ENCODE results near the gene NCK1.
A peak's percentile ranks its signal among the peaks of the same experiment; 100 is the strongest.

Gene NCK1

DNA sequence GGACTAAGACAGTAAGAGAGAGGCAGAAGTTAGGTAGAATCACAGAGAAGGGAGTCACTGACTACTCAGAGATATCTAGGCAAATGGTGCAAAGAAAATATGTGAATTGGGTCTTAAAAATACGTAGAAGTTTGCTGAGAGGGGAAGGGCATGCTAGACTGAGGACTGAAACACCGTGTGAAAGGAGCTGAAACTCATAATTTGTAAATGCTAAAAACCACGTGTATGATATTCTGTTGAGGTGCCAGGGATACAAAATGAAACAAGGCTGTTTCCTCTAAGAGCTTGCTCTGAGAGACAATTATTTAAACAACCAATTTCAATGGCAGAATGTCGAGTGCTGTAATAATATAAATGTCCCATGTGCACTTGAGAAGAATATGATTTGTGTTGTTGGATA is 47.2 kb downstream of the NCK1 start:
- DNase-seq = no peak

GRCh38 chr3:136910697-136911096 is 48.7 kb downstream of the NCK1 start:
- DNase-seq = no peak

- DNase-seq = no peak
Observed at GRCh38 chr3:136913168-136913567, 51.2 kb downstream of the NCK1 start.

GRCh38 chr3:136914739-136915138 is 52.7 kb downstream of the NCK1 start:
- no peak for DNase-seq

DNA sequence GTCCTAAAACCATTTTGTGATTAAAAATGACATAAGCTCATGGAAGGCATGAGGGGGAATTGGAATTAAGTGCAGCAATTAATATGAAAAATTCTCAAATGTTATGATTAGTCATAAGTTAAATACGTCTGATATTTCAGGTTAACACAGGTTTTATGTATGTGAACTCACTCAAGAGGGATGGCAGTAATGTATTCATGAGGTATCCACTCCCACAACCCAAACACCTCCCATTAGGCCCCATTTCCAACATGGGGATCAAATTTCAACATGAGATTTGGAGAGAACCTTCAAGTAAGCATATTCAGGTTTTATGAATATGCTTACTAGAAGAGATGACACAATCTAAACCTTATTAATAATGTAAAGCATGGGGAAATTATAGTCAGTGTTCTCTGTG is 54.2 kb downstream of the NCK1 start:
- no peak for DNase-seq

GRCh38 chr3:136919799-136920580 is 58.0 kb downstream of the NCK1 start:
- DNase-seq = no peak

DNA sequence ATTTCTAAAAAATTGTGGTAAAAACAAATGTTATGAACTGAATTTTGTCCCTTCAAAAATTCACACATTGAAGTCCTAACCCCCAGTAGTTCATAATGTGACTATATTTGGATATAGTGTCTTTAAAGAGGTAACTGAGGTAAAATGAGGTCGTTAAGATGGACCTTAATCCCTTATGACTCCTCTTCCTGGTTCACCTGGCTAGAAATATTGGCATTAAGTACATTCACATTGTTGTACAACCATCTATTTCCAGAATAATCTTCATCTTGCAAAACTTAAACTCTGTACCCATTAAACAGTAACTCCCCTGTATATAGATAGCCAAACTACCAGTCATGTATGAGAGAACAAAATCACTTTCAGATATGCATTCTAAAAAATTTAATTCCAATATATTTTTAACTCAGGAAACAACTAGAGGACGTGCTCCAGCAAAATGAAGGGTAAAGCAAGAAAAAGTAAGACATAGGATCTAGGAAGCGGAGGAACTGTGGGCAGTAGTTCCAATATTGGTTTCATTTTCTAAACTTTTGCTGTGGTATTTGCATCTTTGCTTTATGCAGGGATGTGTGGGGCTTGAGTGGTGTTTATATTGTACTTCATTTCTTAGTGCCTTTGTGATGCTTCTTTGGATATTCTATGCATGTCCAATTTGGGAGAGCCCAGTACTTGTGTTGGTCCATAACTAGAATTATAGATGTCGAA is 59.0 kb downstream of the NCK1 start:
- no peak for DNase-seq

GRCh38 chr3:136925425-136926190 is 63.6 kb downstream of the NCK1 start:
- no peak for DNase-seq

DNA sequence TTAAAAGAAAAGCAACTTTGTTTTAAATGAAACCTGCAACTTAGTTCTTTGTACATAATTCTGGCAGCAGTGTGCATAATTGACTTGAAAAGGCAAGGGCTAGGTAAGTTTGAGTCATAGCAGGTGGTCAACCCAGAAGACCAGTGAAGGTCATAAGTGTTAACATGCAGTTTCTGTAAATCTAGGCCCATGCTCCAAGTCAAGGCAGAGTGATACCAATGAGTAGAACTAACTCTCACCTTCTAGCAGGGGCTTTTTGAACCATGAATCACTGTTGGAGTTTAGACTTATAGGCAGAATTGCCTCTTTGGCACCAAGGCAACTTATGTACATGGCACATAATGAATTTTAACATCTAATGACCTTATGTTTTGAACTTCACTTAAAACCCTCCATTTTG is 66.2 kb downstream of the NCK1 start:
- no peak for DNase-seq

- DNase-seq = no peak
Observed at GRCh38 chr3:136929977-136930670, 68.1 kb downstream of the NCK1 start.

- no peak for DNase-seq
Observed at GRCh38 chr3:136931606-136932005, 69.6 kb downstream of the NCK1 start.

GRCh38 chr3:136932523-136932922 is 70.5 kb downstream of the NCK1 start:
- no peak for DNase-seq

DNA sequence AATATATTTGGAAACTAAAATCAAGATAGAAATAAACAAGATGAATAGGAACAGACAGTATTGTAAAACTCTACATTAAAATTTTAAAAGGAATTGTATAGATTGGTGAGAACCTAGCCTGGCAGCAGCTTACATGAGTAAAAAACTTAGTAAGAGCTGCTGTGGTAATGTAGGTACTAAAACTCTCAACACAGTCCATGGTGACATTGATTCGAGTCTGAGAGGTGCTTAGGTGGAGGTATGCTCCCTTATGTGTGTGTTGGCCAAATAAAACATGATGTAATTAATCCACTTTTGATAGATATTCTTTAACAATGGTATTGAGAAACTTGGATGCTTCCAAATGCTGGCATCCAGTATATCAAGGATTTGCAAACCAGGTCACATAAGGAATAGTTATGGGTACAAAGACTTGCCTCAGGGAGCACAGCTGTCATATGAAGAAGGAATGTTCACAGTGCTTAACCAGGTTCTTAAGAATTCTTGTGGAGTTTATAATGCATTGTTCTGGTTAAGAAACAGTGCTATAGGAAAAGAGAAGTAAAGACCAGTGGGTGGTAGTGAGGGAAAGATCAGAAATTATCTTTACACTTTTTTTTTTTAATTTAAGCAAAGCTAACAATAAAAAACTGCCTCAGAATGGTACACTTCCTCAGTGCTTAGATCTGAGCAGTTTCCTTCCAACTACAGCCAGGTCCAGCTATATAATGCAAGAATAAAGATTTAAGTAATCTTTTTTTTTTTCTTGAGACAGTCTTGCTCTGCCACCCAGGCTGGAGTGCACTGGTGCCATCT is 71.2 kb downstream of the NCK1 start:
- DNase-seq = no peak

GRCh38 chr3:136937175-136937574 is 75.2 kb downstream of the NCK1 start:
- DNase-seq = no peak

DNA sequence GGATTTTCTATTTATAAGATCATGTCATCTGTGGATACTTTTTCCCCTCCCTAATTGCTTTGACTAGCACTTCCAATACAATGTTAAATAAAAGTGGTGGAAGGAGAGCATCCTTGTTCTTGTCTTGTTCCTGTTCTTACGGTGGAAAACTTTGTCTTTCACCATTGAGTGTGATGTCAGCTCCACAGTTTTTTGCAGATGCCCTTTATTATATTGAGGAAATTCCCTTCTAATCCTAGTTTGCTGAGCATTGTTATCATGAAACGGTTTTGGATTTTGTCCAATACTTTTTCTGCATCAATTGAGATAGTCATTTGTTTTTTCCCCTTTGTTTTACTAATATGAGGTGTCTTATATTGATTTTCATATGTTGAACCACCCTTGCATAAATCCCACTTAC is 75.8 kb downstream of the NCK1 start:
- DNase-seq = no peak

GRCh38 chr3:136938334-136938733 is 76.3 kb downstream of the NCK1 start:
- no peak for DNase-seq

- DNase-seq = no peak
Observed at GRCh38 chr3:136939489-136939888, 77.5 kb downstream of the NCK1 start.

GRCh38 chr3:136942803-136943202 is 80.8 kb downstream of the NCK1 start:
- DNase-seq = peak; percentile 59

DNA sequence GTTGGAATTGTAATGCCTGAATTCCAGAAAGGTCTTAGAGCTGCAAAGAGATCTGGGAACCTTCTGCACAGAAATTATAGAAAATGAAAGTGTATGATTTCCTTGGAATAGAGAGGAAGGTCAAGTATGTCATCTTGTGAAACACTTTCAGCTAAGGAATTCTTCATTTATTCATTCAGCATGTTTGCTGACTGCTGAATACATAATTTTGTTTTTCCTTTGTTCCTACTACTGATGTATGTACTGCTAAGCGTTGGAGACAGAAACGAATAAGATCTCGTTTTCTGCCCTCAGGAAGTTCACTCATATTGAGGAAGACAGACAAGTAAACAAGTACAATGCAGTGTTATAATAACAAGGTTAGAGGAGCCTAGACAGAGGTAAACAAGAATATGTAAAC is 81.4 kb downstream of the NCK1 start:
- no peak for DNase-seq

DNA sequence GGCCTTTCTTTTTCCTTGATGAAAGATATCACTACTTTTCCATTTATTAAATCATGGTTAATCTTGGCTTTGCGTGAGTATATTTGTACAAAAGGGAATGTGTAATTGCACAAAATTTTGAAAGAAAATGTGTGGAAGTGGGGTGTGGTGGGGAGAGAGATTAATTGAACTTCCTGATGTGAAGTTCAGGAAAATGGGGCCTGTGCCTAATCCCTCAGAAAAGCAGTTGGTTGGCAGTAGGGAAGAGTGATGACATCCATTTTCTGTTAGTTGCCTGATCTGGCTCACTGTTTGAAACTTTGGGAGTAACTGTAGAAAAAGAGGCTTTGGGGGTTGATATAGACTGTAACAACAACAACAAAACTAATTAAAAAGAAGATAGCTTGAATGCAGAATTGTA is 85.0 kb downstream of the NCK1 start:
- no peak for DNase-seq

DNA sequence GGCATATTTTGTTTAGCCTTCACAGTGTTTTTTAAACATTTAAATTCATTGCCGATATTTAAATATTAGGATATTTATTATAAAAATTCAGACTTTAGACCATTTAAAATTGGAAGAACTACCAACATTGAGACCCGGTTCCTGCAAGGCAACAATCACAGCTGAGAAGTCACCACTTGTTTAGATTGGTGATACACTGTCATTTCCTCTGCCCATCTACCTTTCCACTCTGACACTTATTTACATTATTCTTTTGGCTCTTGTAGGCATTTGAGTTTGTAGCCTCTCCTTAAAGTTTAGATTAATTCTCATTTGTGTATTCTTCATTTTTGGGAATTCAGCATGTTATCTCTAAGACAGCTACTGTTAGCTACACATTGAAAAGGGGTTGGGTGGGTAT is 85.5 kb downstream of the NCK1 start:
- no peak for DNase-seq

DNA sequence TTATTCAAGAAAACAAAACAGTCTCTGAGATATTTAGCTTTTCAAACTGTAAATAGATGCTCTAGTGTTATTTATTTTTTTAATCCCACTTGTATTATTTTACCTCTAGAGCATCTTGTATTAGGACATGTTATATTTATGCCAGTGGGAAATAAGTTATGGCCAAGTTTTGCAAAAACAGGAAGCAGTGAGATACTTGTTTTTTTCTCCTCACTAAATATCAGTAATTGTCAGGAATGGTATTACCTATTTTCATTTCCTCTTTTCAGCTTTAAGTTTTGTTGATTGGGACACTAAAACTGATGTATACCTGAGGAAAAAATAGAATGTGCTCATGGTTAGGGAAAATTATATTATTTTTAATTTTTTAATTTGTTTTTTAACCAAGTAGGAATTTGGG is 87.1 kb downstream of the NCK1 start:
- DNase-seq = no peak
